ENCODE measurements around the gene HPS1.

- TF ChIP-seq GATA2 (IDR thresholded peaks at IDR 0.05; ENCODE audit: low read depth, low read length) (no peak), GATA3 (IDR thresholded peaks at IDR 0.05; ENCODE audit: low read depth, low read length) (no peak)
These were observed 9.4 kb upstream of the HPS1 start for GRCh38 chr10:98456043-98456570.
